B cell (primary cell): Measurements from ENCODE around the gene CREB3L4. TPM values are rescaled to one million over a fixed set of nuclear protein-coding genes. Genes with fewer than 3 reads are reported as not detected.

Experiments
- ATAC-seq: fragments of 200-7000 bp; cut with Tn5 transposase; one replicate; pipeline ENCODE4 v1.10.0; 2021; ENCODE audit warnings: low read depth, mild to moderate bottlenecking, moderate number of reproducible peaks, moderate library complexity
- CTCF ChIA-PET: fragments of 350-600 bp; sonication (Branson Sonifier 250); formaldehyde crosslinking; loops from one replicate; lab custom pipeline; 2021; ENCODE audit warnings: antibody characterized with exemption, inconsistent platforms; lab: Charles Lee
- POLR2A ChIA-PET: fragments of 350-600 bp; sonication (Branson Sonifier 250); formaldehyde crosslinking; loops from one replicate; lab custom pipeline; 2021; ENCODE audit warnings: antibody characterized with exemption; lab: Charles Lee
- DNase-seq: peaks from one replicate; pipeline ENCODE4 v3.0.0; 2013
- H2AFZ ChIP-seq: 2 replicates; pipeline ENCODE4 v1.6.1; 2012; ENCODE audit warnings: mild to moderate bottlenecking, low read depth, low read length; ENCODE audit not compliant: insufficient read depth, poor library complexity, severe bottlenecking
- H3K27ac ChIP-seq, 2 donors: 1 replicate in 1 of 2; 2 replicates in 1 of 2; pipeline ENCODE4 v1.5.1; 2012 to 2013; ENCODE audit warnings: low read length in 2 of 2, mild to moderate bottlenecking in 2 of 2, moderate library complexity in 1 of 2
- H3K27me3 ChIP-seq, 4 experiments: fragments of 200-600 bp in 1 of 4; sonication (generic) in 1 of 4; replicated peaks in 1 of 4; 1 replicate in 2 of 4; 2 replicates in 2 of 4; pipeline versions ENCODE4 v1.6.1 to v1.7.0; 2013 to 2016; ENCODE audit warnings: low read length in 3 of 4, mild to moderate bottlenecking in 2 of 4, mixed read lengths in 1 of 4, moderate library complexity in 1 of 4; ENCODE audit not compliant: insufficient read depth in 4 of 4, control insufficient read depth in 3 of 4; ENCODE audit errors: control extremely low read depth in 1 of 4
- H3K36me3 ChIP-seq, 2 experiments: replicated peaks in 1 of 2; 1 replicate in 1 of 2; 2 replicates in 1 of 2; pipeline versions ENCODE4 v1.6.1 to v1.7.1; 2013; ENCODE audit warnings: low read length in 1 of 2; ENCODE audit not compliant: insufficient read depth in 2 of 2, control insufficient read depth in 1 of 2; ENCODE audit errors: control extremely low read depth in 1 of 2, extremely low read depth in 1 of 2
- H3K4me1 ChIP-seq, 2 donors: fragments of 200-600 bp in 1 of 2; sonication (generic) in 1 of 2; 1 replicate in 1 of 2; 2 replicates in 1 of 2; pipeline versions ENCODE4 v1.5.1 to v1.6.1; 2013 to 2017; ENCODE audit warnings: low read length in 2 of 2; ENCODE audit not compliant: control insufficient read depth in 2 of 2, insufficient read depth in 2 of 2
- H3K4me2 ChIP-seq: replicated peaks from 2 replicates; pipeline ENCODE3; 2012; ENCODE audit warnings: mild to moderate bottlenecking, low read depth, low read length; ENCODE audit not compliant: poor library complexity, severe bottlenecking
- H3K4me3 ChIP-seq, 5 experiments: fragments of 200-600 bp in 1 of 5; sonication (generic) in 1 of 5; 1 replicate in 3 of 5; 2 replicates in 2 of 5; pipeline versions ENCODE4 v1.5.1 to v1.7.0; 2011 to 2016; ENCODE audit warnings: low read length in 4 of 5, mild to moderate bottlenecking in 4 of 5, low read depth in 2 of 5, control low read depth in 1 of 5, moderate library complexity in 1 of 5; ENCODE audit not compliant: insufficient read depth in 1 of 5; ENCODE audit errors: control extremely low read depth in 1 of 5, extremely low read depth in 1 of 5
- H3K79me2 ChIP-seq: fragments of 200-600 bp; sonication (generic); one replicate; pipeline ENCODE4 v1.6.0; 2016; ENCODE audit warnings: low read length; ENCODE audit not compliant: control insufficient read depth, insufficient read depth
- H3K9ac ChIP-seq: fragments of 200-600 bp; sonication (generic); 2 replicates; pipeline ENCODE4 v1.6.1; 2017; ENCODE audit warnings: mild to moderate bottlenecking, low read length, moderate library complexity
- H3K9me3 ChIP-seq, 3 donors: one replicate each; pipeline versions ENCODE4 v1.6.1 to v1.7.1; 2013; ENCODE audit warnings: low read length in 2 of 3; ENCODE audit not compliant: control insufficient read depth in 2 of 3, insufficient read depth in 1 of 3; ENCODE audit errors: control extremely low read depth in 1 of 3
- H4K20me1 ChIP-seq: 2 replicates; pipeline ENCODE4 v1.6.0; 2012; ENCODE audit warnings: mild to moderate bottlenecking, low read length; ENCODE audit not compliant: insufficient read depth, control insufficient read depth, poor library complexity, severe bottlenecking
- H3K27ac Mint-ChIP-seq: one replicate; pipeline ENCODE4 v1.8.0; 2021; ENCODE audit warnings: mixed read lengths
- H3K27me3 Mint-ChIP-seq: one replicate; pipeline ENCODE4 v1.8.0; 2021; ENCODE audit warnings: mixed read lengths
- H3K4me1 Mint-ChIP-seq: one replicate; pipeline ENCODE4 v1.8.0; 2021; ENCODE audit warnings: mixed read lengths
- H3K4me3 Mint-ChIP-seq: one replicate; pipeline ENCODE4 v1.8.0; 2021; ENCODE audit warnings: mixed read lengths
- H3K9me3 Mint-ChIP-seq: one replicate; pipeline ENCODE4 v1.8.0; 2022; ENCODE audit warnings: mixed read lengths; ENCODE audit not compliant: insufficient read depth
- EZH2 ChIP-seq: IDR thresholded peaks from 2 replicates; pipeline ENCODE4 v1.6.1; 2012; ENCODE audit warnings: borderline replicate concordance, low read depth, mild to moderate bottlenecking, moderate library complexity, low read length; ENCODE audit not compliant: insufficient read depth, poor library complexity, severe bottlenecking
- WGBS: methylation state at CpG from one replicate; pipeline ENCODE4 v1.1.5; 2013; ENCODE audit warnings: missing lambda C conversion rate; ENCODE audit not compliant: insufficient coverage; 5-methylcytosine and 5-hydroxymethylcytosine counted together
- intact Hi-C: fragments of 100-400 bp; cut with micrococcal nuclease; formaldehyde crosslinking; loops from one replicate; pipeline ENCODE4 v1.10.0; 2022
- polyA plus RNA-seq: library from polyadenylated mRNA; depleted of rRNA; stranded (reverse); fragments of >200 nt; gene quantifications from 2 replicates; pipeline ENCODE4 v1.2.3, GENCODE V29; 2012
- total RNA-seq, 2 donors: library from RNA; stranded (reverse); fragments of 120-200 nt in 1 of 2; gene quantifications; 1 replicate in 1 of 2; 2 replicates in 1 of 2; pipeline versions ENCODE4 v1.2.3 to v1.2.4, GENCODE V29; 2013 to 2022
- TF ChIP-seq, protein P1 (sequence below): fragments of 200-600 bp; IDR thresholded peaks from one replicate; pipeline ENCODE4 v1.8.0; 2022; ENCODE audit warnings: antibody characterized with exemption, mild to moderate bottlenecking

CREB3L4 gene
- total and polyA plus RNA-seq, 2 donors (not counting 1 experiment from before 2014, with no cell fraction given), result 21.8 to 28.1 TPM

- Histone ChIP-seq H3K4me2 (peak overlapping the region; percentile 16), H3K27me3 (no peaks in the 10 kb centered on the region), H4K20me1 (peaks cover 40% of the 10 kb centered on the region), H3K27ac (peak overlapping the region in 1 of 2 donors; percentile 51), H3K9ac (no peak overlapping the region), H3K4me1 (peaks cover 24 to 40% of the 10 kb centered on the region in 2 donors), H3K4me3 (no peak overlapping the region), H3K9me3 (no peaks in the 10 kb centered on the region), H3K36me3 (peaks cover 17 to 62% of the 10 kb centered on the region in 2 experiments), H2AFZ (no peak overlapping the region), H3K79me2 (peaks cover 51% of the 10 kb centered on the region)
- Mint-ChIP-seq H3K4me1 (peaks cover 44% of the 10 kb centered on the region), H3K9me3 (no peaks in the 10 kb centered on the region), H3K27me3 (no peaks in the 10 kb centered on the region), H3K27ac (peak overlapping the region; percentile 37), H3K4me3 (peak overlapping the region; percentile 27)
- CTCF ChIA-PET, result interaction anchor here (1.3 to 5.9 kb wide), 3 partner anchors 21 to 43 kb away, joined by 3 to 65 read pairs (median 46); partner anchors contain the start of genes CREB3L4, GATAD2B, RAB13 and SLC39A1
- POLR2A ChIA-PET, result interaction anchor here (4.1 to 4.2 kb wide), 2 partner anchors 20 to 34 kb away, joined by 40 to 124 read pairs; partner anchors contain the start of genes GATAD2B and JTB
- 100% methylated on average over 5 of the region's 11 CpGs for WGBS
- no peak for DNase-seq
- intact Hi-C loops, result no loop called here
- TF ChIP-seq, protein P1, sequence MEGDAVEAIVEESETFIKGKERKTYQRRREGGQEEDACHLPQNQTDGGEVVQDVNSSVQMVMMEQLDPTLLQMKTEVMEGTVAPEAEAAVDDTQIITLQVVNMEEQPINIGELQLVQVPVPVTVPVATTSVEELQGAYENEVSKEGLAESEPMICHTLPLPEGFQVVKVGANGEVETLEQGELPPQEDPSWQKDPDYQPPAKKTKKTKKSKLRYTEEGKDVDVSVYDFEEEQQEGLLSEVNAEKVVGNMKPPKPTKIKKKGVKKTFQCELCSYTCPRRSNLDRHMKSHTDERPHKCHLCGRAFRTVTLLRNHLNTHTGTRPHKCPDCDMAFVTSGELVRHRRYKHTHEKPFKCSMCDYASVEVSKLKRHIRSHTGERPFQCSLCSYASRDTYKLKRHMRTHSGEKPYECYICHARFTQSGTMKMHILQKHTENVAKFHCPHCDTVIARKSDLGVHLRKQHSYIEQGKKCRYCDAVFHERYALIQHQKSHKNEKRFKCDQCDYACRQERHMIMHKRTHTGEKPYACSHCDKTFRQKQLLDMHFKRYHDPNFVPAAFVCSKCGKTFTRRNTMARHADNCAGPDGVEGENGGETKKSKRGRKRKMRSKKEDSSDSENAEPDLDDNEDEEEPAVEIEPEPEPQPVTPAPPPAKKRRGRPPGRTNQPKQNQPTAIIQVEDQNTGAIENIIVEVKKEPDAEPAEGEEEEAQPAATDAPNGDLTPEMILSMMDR, result no peak
- TF ChIP-seq EZH2, result no peak
- no peak for ATAC-seq
Observed at GRCh38 chr1:153942766-153943549, 24.7 kb upstream of the CREB3L4 start.
